GM12891 (cell line): Measurements from ENCODE around the gene YIF1A.

ENCODE experiments used
- POLR2A ChIP-seq: IDR thresholded peaks from 2 replicates; pipeline ENCODE4 v1.6.1; 2011; ENCODE audit warnings: low read depth, low read length, control low read depth
- POLR2AphosphoS5 ChIP-seq: IDR thresholded peaks from 2 replicates; pipeline ENCODE4 v1.6.1; 2011; ENCODE audit warnings: low read depth, low read length, control low read depth
- POU2F2 ChIP-seq: IDR thresholded peaks from 2 replicates; pipeline ENCODE4 v1.6.1; 2011; ENCODE audit warnings: low read depth, mild to moderate bottlenecking, control low read depth, low read length, moderate library complexity
- SPI1 ChIP-seq: IDR thresholded peaks from 2 replicates; pipeline ENCODE4 v1.6.1; 2011; ENCODE audit warnings: low read depth, low read length, control low read depth
- TAF1 ChIP-seq: IDR thresholded peaks from 2 replicates; pipeline ENCODE4 v1.6.1; 2011; ENCODE audit warnings: low read depth, low read length, control low read depth

GRCh38 chr11:66328031-66328301, 39.0 kb upstream of the YIF1A start:
- TF ChIP-seq TAF1 (no peak), POLR2A (no peak), POLR2AphosphoS5 (no peak), POU2F2 (no peak), SPI1 (no peak)
